KOPT-K1 (cell line): ENCODE measurements around the gene SCN4A.

Experiments
- H3K27ac ChIP-seq: fragments of 200-600 bp; sonication (generic); 2 replicates; pipeline ENCODE4 v1.5.1; 2016; ENCODE audit warnings: antibody characterized with exemption, mild to moderate bottlenecking, low read depth, low read length; ENCODE audit not compliant: poor library complexity, severe bottlenecking
- H3K36me3 ChIP-seq: fragments of 200-600 bp; sonication (generic); 2 replicates; pipeline ENCODE4 v1.5.1; 2017; ENCODE audit warnings: antibody characterized with exemption, mild to moderate bottlenecking, low read length, moderate library complexity; ENCODE audit not compliant: insufficient read depth
- H3K9me3 ChIP-seq: fragments of 200-600 bp; sonication (generic); 2 replicates; pipeline ENCODE4 v1.5.1; 2017; ENCODE audit warnings: antibody characterized with exemption, low read length, mild to moderate bottlenecking; ENCODE audit not compliant: insufficient read depth, poor library complexity, severe bottlenecking

The SCN4A gene

DNA sequence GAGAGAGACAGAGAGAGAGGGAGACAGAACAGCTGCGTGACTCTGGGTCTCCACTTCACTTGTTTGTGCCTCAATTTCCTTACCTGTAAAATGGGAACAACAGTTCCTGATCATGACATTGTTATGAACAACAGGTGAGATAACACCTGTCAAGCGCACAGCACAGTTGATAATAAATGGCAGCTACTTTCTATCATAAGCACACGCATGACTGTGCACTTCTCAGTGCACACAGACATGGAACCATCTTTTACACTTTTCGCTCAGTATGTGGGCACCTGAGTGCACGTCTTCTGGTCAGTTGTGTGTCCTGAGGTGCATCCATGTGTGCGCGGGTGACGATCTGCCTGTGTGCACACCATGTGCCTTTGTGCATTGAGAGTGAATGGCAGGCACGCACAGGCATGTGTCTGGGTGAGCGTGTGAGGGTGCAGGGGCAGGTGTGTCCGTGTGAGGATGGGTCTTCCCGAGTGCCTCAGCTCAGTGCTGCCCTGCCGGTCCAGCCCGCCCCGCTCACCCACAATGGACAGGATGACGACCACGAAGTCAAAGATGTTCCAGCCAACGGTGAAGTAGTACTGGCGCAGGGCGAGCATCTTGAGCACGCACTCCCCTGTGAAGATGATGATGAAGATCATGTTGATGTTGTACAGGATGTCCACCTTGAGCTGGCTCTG lies 30.3 kb downstream of the SCN4A start:
- Histone ChIP-seq H3K27ac (no peak overlapping the region), H3K9me3 (no peaks in the 10 kb centered on the region), H3K36me3 (no peaks in the 10 kb centered on the region)

DNA sequence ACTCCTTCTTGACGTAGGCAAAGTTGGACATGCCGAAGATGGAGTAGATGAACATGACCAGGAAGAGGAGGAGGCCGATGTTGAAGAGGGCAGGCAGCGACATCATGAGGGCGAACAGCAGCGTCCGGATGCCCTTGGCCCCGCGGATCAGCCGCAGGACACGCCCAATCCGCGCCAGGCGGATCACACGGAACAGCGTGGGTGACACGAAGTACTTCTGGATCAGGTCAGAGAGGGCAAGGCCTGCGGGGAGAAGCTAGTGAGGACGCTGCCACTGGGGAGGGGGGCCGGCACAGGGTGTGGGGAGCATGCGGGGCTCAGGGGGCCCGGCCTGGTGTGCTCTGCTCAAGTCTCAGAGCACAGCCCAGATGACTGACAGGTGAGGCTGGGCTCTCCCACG lies 31.0 kb downstream of the SCN4A start:
- Histone ChIP-seq H3K36me3 (no peaks in the 10 kb centered on the region), H3K9me3 (no peaks in the 10 kb centered on the region), H3K27ac (no peak overlapping the region)

GRCh38 chr17:63941162-63941561 lies 31.6 kb downstream of the SCN4A start:
- Histone ChIP-seq H3K27ac (no peak overlapping the region), H3K9me3 (no peaks in the 10 kb centered on the region), H3K36me3 (no peaks in the 10 kb centered on the region)

DNA sequence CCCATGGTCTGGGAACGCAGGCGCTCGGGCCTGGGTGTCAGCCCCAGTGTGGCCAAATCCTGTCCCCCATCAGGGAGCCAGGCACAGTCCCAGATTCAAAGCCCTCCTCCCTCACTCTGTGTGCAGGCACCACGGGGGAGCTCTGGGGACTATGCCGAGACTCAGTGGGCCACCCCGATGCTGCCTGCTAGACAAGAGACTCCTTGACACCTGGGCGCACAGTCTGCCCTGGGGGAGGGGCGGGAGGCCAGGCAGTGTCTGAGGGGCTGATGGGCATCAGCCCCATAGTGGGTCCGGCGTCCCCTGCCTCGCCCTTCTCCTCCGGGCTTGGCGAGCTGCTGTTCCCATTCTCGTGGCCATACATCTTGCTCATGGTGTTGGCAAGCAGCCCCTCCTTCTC lies 32.1 kb downstream of the SCN4A start:
- Histone ChIP-seq H3K36me3 (no peaks in the 10 kb centered on the region), H3K9me3 (no peaks in the 10 kb centered on the region)

DNA sequence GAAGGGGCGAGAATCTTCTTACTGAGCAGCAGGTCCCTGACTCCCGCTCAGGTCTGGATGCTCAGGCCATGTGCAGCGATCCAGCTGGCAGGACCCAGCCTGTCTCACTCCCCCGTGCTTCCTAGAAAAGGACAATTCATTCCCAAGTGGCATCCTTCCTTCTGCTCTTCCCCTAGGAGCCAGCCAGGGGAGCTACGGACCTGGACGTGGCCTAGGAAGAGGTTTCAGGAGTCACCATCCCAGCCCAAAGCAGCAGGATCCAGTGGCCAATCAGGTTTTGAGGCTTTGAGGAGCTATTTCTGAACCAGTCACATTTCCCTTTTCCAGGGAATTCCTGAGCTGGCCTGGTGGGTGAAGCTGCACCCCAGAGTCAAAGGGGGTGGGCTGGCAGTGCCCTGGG lies 32.8 kb downstream of the SCN4A start:
- Histone ChIP-seq H3K36me3 (no peaks in the 10 kb centered on the region), H3K27ac (no peak overlapping the region), H3K9me3 (no peaks in the 10 kb centered on the region)

More for the DNA sequence above, 32.1 kb downstream of the SCN4A start:
- no peak overlapping the region for H3K27ac ChIP-seq

GRCh38 chr17:63939401-63939800 lies 33.3 kb downstream of the SCN4A start:
- H3K36me3 ChIP-seq: no peaks in the 10 kb centered on the region
- no peaks in the 10 kb centered on the region for H3K9me3 ChIP-seq
- H3K27ac ChIP-seq: no peak overlapping the region

GRCh38 chr17:63937920-63938319 lies 34.8 kb downstream of the SCN4A start:
- H3K27ac ChIP-seq: no peak overlapping the region
- no peaks in the 10 kb centered on the region for H3K9me3 ChIP-seq
- no peaks in the 10 kb centered on the region for H3K36me3 ChIP-seq

DNA sequence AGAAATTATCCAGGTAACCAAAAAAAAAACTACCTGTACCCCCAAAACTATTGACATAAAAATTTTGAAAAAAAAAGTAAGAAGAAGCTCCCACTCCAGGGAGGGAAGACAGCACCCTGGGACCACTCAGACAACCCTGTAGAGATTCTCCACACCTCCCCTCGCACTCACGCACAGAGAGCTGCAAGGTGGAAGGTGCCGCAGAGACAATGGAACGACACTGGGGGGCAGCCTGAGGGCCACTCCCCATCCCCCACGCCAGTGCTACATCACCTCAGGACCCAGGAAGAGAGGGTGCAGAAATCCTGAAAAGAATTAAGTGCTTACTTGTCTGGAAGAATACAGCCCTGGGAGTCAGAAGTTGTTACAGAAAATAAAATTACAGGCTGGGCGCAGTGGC lies 35.4 kb downstream of the SCN4A start:
- no peaks in the 10 kb centered on the region for H3K9me3 ChIP-seq
- no peak overlapping the region for H3K27ac ChIP-seq
- H3K36me3 ChIP-seq: no peaks in the 10 kb centered on the region

GRCh38 chr17:63934183-63935112 lies 38.3 kb downstream of the SCN4A start:
- H3K36me3 ChIP-seq: no peaks in the 10 kb centered on the region; the same call in 1 of the 2 replicates

GRCh38 chr17:63933598-63933997 lies 39.1 kb downstream of the SCN4A start:
- no peaks in the 10 kb centered on the region; the same call in 1 of the 2 replicates for H3K36me3 ChIP-seq
- no peak overlapping the region for H3K27ac ChIP-seq
- H3K9me3 ChIP-seq: no peaks in the 10 kb centered on the region

More at GRCh38 chr17:63934183-63935112, 38.3 kb downstream of the SCN4A start:
- Histone ChIP-seq H3K27ac (no peak overlapping the region), H3K9me3 (no peaks in the 10 kb centered on the region)

DNA sequence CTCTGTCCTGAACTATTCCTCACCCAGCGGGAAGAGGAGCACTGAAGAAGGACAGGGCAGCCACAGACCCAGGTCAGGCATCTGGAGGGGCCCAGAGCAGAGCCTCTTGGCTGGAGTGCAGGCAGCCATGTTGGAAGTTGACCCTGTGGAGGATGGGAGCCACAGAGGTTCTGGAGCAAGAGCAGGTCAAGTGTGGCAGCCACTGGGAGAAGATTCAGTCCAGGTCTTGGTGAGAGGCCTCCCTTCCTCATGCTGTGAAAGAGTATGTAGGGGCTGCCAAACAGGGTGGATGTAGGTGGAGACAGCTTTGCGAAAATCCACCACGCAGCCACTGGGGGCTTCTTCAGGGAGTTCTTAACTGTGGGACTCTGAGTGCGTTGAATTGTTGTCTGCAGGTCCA lies 40.0 kb downstream of the SCN4A start:
- peak overlapping the region; percentile 58 for H3K27ac ChIP-seq
- H3K36me3 ChIP-seq: no peaks in the 10 kb centered on the region; the same call in 1 of the 2 replicates
- H3K9me3 ChIP-seq: no peaks in the 10 kb centered on the region

GRCh38 chr17:63931981-63932561 lies 40.6 kb downstream of the SCN4A start, which contains the start of gene CD79B:
Gene CD79B, minus strand, starts transcription at chr17:63932331. Its CDS starts 70 bp downstream, at chr17:63932261.
- H3K27ac ChIP-seq: peak within 1 kb of the TSS; percentile 58
- no peaks in the 10 kb centered on the region for H3K9me3 ChIP-seq
- no peaks in the 10 kb centered on the region; the same call in 1 of the 2 replicates for H3K36me3 ChIP-seq

- Histone ChIP-seq H3K27ac (peak overlapping the region; percentile 58), H3K9me3 (no peaks in the 10 kb centered on the region), H3K36me3 (no peaks in the 10 kb centered on the region; the same call in 1 of the 2 replicates)
These were observed 41.7 kb downstream of the SCN4A start for GRCh38 chr17:63930951-63931575.

DNA sequence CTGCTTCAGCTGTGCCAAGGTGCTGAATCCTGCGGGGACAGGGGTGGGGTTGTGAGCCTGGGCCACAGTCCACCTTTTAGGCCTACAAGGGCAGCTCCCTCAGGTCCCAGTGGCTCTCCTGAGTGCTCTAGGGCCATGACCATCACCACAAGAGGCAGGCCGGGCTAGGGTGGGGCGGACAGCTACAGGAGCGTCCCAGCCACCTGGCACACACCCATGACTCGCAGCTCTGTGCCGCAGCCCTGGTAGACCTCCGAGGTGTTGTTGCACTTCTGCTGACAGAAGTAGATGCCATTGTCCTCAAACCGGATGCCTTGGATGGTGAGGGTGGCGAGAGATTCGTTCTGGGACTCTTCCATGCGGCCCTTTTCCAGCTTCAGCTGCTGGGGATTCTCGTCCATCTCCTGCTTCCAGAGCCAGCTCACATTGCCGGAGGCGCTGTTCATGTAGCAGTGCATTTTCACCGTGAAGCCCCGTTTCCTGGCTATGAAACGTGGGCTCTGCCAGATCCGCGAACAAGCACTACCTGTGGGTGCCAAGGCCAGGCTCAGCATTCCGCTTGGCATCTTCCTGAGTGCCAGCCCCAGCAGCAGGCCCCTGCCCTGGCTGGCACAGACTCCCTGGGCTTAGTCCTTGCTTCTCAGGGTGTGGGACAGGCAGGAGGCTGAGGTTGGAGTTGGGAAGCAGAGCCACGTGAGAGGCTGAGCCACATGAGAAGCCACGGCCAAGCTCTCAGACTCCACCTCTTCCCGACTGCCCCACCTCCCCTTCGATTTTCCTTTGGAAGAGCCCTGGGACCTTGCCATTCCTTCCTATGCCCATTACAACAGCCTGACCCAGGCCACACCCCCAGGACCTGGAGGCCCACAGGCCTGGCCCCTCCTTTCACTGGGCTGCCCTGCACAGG lies 42.6 kb downstream of the SCN4A start:
- Histone ChIP-seq H3K36me3 (no peaks in the 10 kb centered on the region; the same call in 1 of the 2 replicates), H3K9me3 (no peaks in the 10 kb centered on the region), H3K27ac (no peak overlapping the region)
